HepG2 (cell line): ENCODE measurements around the gene ERV3-1.

ENCODE experiments used
- CTCF ChIP-seq: sonication (generic); formaldehyde crosslinking; IDR thresholded peaks from 2 replicates; pipeline ENCODE4 v1.5.0; 2020; ENCODE audit warnings: mild to moderate bottlenecking, missing genetic modification reagents, moderate library complexity
- ISX ChIP-seq: sonication (generic); formaldehyde crosslinking; conservative IDR thresholded peaks from 2 replicates; pipeline ENCODE4 v1.5.0; 2020; ENCODE audit warnings: missing genetic modification reagents

- TF ChIP-seq ISX (CRISPR knock-in tag) (no peak), CTCF (CRISPR knock-in tag) (no peak)
Observed at GRCh38 chr7:64978497-64979203, 27.8 kb downstream of the ERV3-1 start.
